Liver (tissue), 3 donors: Measurements from ENCODE around the gene FBXL4.

Experiments used
- CTCF ChIP-seq: fragments of 150-350 bp; IDR thresholded peaks from 2 replicates; pipeline ENCODE4 v1.5.1; 2017; ENCODE audit warnings: improper control_type of control experiment, low read depth, low read length; ENCODE audit not compliant: missing input control
- HNF4G ChIP-seq: IDR thresholded peaks from 2 replicates; pipeline ENCODE4 v1.6.1; 2016; ENCODE audit warnings: antibody characterized with exemption
- JUND ChIP-seq, 2 donors: IDR thresholded peaks; 2 replicates each; pipeline ENCODE4 v1.6.1; 2016; ENCODE audit warnings: antibody characterized with exemption in 2 of 2
- RXRA ChIP-seq, 2 donors: IDR thresholded peaks; 2 replicates each; pipeline ENCODE4 v1.6.1; 2017 to 2018; ENCODE audit warnings: antibody characterized with exemption in 2 of 2, mild to moderate bottlenecking in 1 of 2
- TAF1 ChIP-seq: conservative IDR thresholded peaks from 2 replicates; pipeline ENCODE4 v1.6.1; 2016; ENCODE audit warnings: antibody characterized with exemption, mild to moderate bottlenecking
- YY1 ChIP-seq: IDR thresholded peaks from 2 replicates; pipeline ENCODE4 v1.6.1; 2016; ENCODE audit warnings: antibody characterized with exemption, mild to moderate bottlenecking
- TF ChIP-seq, protein P1 (sequence below): IDR thresholded peaks from 2 replicates; pipeline ENCODE4 v1.6.1; 2016; ENCODE audit warnings: antibody characterized with exemption
- donor health status: healthy.
- donor health status: healthy.

- TF ChIP-seq CTCF = no peak
- no peak for TF ChIP-seq YY1
- TF ChIP-seq, protein P1, sequence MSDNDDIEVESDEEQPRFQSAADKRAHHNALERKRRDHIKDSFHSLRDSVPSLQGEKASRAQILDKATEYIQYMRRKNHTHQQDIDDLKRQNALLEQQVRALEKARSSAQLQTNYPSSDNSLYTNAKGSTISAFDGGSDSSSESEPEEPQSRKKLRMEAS = no peak
- no peak for TF ChIP-seq JUND (IDR thresholded peaks at IDR 0.05)
- TF ChIP-seq RXRA (IDR thresholded peaks at IDR 0.05) = no peak
- TF ChIP-seq HNF4G = no peak
- TF ChIP-seq TAF1 = no peak
These were observed 22.7 kb upstream of the FBXL4 start for GRCh38 chr6:98970469-98970868.
